Measurements from ENCODE around the gene CSRP2. TPM values are rescaled to one million over a fixed set of nuclear protein-coding genes. Genes with fewer than 3 reads are reported as not detected.

CSRP2 gene
- polyA plus RNA-seq, 1 donor (not counting 4 experiments of a cell fraction or from before 2014, with no cell fraction given): 74.9 TPM

GRCh38 chr12:76896274-76896673, 17.5 kb upstream of the CSRP2 start:
- FAIRE-seq (no peak), DNase-seq (ENCODE audit: low read depth, low spot score) (no peak)
- dilution Hi-C loops (cut with MboI; ENCODE audit: extremely low pct_ligation_motif_present, low sequenced_read_pairs): no loop called here
- Histone ChIP-seq H3K4me1 (ENCODE audit: control insufficient read depth, extremely low read depth, insufficient read depth, low read length) (no peaks in the 10 kb centered on the region), H2AFZ (ENCODE audit: control insufficient read depth, low read length) (no peak overlapping the region), H3K4me2 (ENCODE audit: control insufficient read depth, extremely low read depth, insufficient read depth, low read depth, low read length) (no peak overlapping the region), H3K9me1 (ENCODE audit: control insufficient read depth, extremely low read depth, insufficient read depth, low read length) (no peaks in the 10 kb centered on the region), H3K27ac (ENCODE audit: control insufficient read depth, insufficient read depth, low read length) (no peak overlapping the region), H3K79me2 (ENCODE audit: control insufficient read depth, insufficient read depth, low read length) (no peaks in the 10 kb centered on the region), H3K36me3 (ENCODE audit: control insufficient read depth in 2 of 2, extremely low read depth in 1 of 2, insufficient read depth in 2 of 2, low read length in 2 of 2) (no peaks in the 10 kb centered on the region), H3K9ac (ENCODE audit: control insufficient read depth, extremely low read depth, insufficient read depth, low read length) (no peak overlapping the region), H4K20me1 (ENCODE audit: control insufficient read depth, extremely low read depth, insufficient read depth, low read length) (no peaks in the 10 kb centered on the region), H3K27me3 (ENCODE audit: control insufficient read depth, extremely low read depth, insufficient read depth, low read length) (no peaks in the 10 kb centered on the region), H3K9me3 (ENCODE audit: control insufficient read depth, low read depth, low read length) (no peaks in the 10 kb centered on the region), H3K4me3 (ENCODE audit: control insufficient read depth in 2 of 3, extremely low read depth in 1 of 3, insufficient read depth in 2 of 3, low read depth in 1 of 3, low read length in 3 of 3) (no peak overlapping the region)
- no peak for TF ChIP-seq EZH2 (IDR thresholded peaks at IDR 0.05; ENCODE audit: low read length)
- TF ChIP-seq CTCF (optimal IDR thresholded peaks at IDR 0.05 in 1 of 3, IDR thresholded peaks at IDR 0.05 in 1 of 3, conservative IDR thresholded peaks at IDR 0.05 in 1 of 3; ENCODE audit: extremely low read depth in 1 of 3, insufficient read depth in 2 of 3, low read length in 3 of 3): no peak

GRCh38 chr12:76895796-76896195, 17.0 kb upstream of the CSRP2 start:
- no peak overlapping the region for H3K9ac ChIP-seq (ENCODE audit: control insufficient read depth, extremely low read depth, insufficient read depth, low read length)
- H3K4me1 ChIP-seq (ENCODE audit: control insufficient read depth, extremely low read depth, insufficient read depth, low read length): peaks cover 3% of the 10 kb centered on the region
- dilution Hi-C loops (cut with MboI; ENCODE audit: extremely low pct_ligation_motif_present, low sequenced_read_pairs): no loop called here
- FAIRE-seq: no peak
- H3K9me1 ChIP-seq (ENCODE audit: control insufficient read depth, extremely low read depth, insufficient read depth, low read length): no peaks in the 10 kb centered on the region
- H3K4me3 ChIP-seq (ENCODE audit: control insufficient read depth in 2 of 3, extremely low read depth in 1 of 3, insufficient read depth in 2 of 3, low read depth in 1 of 3, low read length in 3 of 3): no peak overlapping the region
- no peak overlapping the region for H3K4me2 ChIP-seq (ENCODE audit: control insufficient read depth, extremely low read depth, insufficient read depth, low read depth, low read length)
- no peaks in the 10 kb centered on the region for H3K9me3 ChIP-seq (ENCODE audit: control insufficient read depth, low read depth, low read length)
- no peak for DNase-seq (ENCODE audit: low read depth, low spot score)
- H3K36me3 ChIP-seq (ENCODE audit: control insufficient read depth in 2 of 2, extremely low read depth in 1 of 2, insufficient read depth in 2 of 2, low read length in 2 of 2): no peaks in the 10 kb centered on the region
- no peaks in the 10 kb centered on the region for H4K20me1 ChIP-seq (ENCODE audit: control insufficient read depth, extremely low read depth, insufficient read depth, low read length)
- TF ChIP-seq CTCF (optimal IDR thresholded peaks at IDR 0.05 in 1 of 3, IDR thresholded peaks at IDR 0.05 in 1 of 3, conservative IDR thresholded peaks at IDR 0.05 in 1 of 3; ENCODE audit: extremely low read depth in 1 of 3, insufficient read depth in 2 of 3, low read length in 3 of 3) (no peak), EZH2 (IDR thresholded peaks at IDR 0.05; ENCODE audit: low read length) (no peak)
- no peak overlapping the region for H3K27ac ChIP-seq (ENCODE audit: control insufficient read depth, insufficient read depth, low read length)
- no peaks in the 10 kb centered on the region for H3K79me2 ChIP-seq (ENCODE audit: control insufficient read depth, insufficient read depth, low read length)
- H2AFZ ChIP-seq (ENCODE audit: control insufficient read depth, low read length): no peak overlapping the region
- no peaks in the 10 kb centered on the region for H3K27me3 ChIP-seq (ENCODE audit: control insufficient read depth, extremely low read depth, insufficient read depth, low read length)

Measured in keratinocyte (primary cell).